GM12801 (cell line): ENCODE data around the gene LETMD1.

Experiments
- TF ChIP-seq, protein P1 (sequence below): IDR thresholded peaks from one replicate; pipeline ENCODE4 v1.5.1; 2011; ENCODE audit warnings: control low read depth; ENCODE audit not compliant: insufficient read length; ENCODE audit errors: extremely low read depth

The LETMD1 gene

DNA sequence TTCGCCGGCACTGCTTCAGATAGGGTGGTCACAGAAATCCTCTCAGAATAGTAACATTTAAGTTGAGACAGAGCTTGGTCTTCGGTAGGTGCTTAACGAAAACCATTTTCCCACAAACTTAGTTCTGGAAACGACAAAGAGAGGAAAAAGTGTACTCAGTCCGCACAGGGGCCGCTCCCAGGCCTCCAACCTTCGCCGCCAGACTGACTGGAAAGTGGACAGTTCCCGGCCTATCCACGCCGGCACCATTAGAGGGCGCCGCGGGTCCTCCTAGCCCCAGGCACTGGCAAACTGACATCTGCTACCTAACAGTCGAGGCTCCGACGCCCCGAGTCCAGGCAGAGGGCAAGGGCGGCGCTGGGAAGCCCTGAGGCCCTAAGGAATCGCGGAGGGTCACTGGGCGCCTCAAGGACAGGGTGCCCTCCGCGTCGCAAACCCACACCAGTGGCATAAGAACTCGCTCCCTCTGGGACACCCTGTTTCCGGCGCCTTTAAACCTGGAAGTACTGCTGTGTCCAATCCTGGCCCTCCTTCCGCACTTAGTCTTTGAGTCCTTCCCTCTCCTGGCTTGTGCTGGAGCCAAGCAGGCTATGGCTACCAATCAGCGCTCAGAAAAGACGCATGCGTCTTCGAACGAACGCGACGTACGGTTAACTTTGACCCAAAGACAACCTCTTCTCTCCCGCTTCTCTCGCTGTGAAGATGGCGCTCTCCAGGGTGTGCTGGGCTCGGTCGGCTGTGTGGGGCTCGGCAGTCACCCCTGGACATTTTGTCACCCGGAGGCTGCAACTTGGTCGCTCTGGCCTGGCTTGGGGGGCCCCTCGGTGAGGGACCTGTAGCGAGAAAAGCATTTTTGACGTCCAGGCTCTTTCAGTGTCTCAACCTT, at the start of gene LETMD1:
Gene LETMD1 (plus strand): TSS at position 673 of the 886 bp plus-strand sequence. CDS start 30 bp downstream, at position 703.
- TF ChIP-seq, protein P1, sequence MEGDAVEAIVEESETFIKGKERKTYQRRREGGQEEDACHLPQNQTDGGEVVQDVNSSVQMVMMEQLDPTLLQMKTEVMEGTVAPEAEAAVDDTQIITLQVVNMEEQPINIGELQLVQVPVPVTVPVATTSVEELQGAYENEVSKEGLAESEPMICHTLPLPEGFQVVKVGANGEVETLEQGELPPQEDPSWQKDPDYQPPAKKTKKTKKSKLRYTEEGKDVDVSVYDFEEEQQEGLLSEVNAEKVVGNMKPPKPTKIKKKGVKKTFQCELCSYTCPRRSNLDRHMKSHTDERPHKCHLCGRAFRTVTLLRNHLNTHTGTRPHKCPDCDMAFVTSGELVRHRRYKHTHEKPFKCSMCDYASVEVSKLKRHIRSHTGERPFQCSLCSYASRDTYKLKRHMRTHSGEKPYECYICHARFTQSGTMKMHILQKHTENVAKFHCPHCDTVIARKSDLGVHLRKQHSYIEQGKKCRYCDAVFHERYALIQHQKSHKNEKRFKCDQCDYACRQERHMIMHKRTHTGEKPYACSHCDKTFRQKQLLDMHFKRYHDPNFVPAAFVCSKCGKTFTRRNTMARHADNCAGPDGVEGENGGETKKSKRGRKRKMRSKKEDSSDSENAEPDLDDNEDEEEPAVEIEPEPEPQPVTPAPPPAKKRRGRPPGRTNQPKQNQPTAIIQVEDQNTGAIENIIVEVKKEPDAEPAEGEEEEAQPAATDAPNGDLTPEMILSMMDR: no peak

DNA sequence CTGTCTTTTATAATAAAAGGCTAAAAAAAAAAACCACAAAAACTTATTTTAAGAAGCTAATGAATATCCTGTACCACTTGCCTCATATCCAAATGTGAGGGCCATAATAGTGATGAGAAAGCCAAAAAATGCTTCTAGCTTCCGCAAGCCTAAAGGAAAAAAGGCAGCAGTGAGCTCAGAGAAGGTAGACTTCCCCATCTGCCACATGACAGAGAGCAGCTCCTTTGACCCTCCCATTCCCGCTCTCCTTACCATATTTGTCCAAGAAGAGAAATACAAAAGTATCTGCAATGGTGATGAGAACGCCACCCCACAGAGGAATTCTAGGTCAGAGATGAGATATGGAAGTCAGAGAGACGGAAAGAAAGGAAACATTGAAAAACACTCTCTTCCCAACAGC, 49.0 kb upstream of the LETMD1 start:
- TF ChIP-seq, protein P1: no peak

DNA sequence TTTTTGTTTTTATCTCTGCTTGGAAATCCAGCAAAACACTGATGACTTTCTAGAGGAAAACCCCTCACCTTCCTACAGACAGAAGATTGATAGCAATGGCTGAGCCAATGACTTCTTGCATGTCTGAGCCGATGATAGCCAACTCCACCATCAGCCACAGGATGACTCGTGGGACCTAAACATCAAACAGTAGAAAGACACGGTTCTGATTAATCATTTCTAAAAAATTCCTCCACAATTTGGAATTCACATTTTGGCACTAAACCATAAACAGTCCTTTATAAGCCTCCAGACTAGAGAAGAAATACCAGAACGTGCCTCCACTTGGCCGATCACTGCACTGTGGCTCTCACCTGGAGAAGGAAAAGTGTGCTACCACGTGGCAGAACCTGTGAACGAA, 47.9 kb upstream of the LETMD1 start:
- TF ChIP-seq, protein P1: no peak

DNA sequence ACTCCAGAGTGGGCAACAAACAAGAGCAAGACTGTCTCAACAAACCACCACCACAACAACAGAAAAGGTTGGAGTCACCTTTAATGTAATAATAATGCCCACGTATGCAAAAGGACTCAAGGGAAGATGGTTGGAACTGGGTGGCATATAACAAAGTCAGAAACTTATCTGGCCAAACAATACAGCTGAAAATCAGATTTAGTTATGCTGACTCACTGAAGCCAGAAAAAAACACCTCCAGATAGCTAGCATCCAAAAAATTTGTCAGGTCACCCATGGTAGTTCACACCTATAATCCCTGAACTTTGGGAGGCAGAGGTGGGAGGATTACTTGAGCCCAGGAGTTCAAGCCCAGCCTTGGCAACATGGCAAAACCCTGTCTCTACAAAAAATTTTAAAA, 46.3 kb upstream of the LETMD1 start:
- TF ChIP-seq, protein P1: no peak

DNA sequence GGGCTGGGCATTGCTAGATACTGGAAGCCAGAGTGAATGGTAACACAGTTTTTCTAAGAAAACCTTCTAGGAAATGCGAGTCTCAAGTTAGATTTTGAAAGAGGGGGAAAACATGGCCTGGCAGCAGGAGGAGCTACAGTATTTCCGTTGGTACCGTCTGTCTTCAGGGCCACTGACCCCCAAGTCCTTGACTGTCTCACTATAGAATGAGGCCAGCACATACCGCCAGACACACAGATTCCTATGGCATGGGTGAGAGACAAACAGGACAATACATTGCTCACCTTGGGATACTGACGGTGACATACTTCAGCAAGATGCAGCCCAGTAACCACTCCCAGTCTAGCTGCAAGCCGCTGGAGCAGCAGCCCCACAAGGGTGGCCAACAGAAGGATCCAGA, 43.6 kb upstream of the LETMD1 start:
- TF ChIP-seq, protein P1: no peak

- TF ChIP-seq, protein P1: no peak
Observed at GRCh38 chr12:51005030-51005429, 43.1 kb upstream of the LETMD1 start.

DNA sequence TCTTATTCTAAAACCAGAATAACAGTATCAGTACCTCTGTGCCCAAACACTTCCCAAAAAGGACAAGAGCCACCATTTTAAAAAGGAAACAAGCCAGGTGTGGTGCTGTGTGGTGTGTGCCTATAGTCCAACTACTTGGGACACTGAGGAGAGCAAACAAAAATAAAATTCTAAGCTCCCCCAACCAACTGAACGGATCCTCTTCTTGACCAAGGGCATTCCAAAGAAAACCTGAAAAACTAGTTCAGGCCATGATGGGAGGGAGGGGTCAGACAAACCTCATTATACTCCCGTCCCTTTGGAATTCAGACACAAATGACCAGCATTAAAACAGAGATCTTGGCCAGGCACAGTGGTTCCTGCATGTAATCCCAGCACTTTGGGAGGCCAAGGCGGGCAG, 42.5 kb upstream of the LETMD1 start:
- TF ChIP-seq, protein P1: no peak
